HepG2 (cell line): ENCODE results near the gene CLDN15. TPM values are rescaled to one million over a fixed set of nuclear protein-coding genes. Genes with fewer than 3 reads are reported as not detected.

Experiments used
- AGO2 ChIP-seq: fragments of 200-400 bp; formaldehyde crosslinking; optimal IDR thresholded peaks from 2 replicates; pipeline ENCODE3; 2017; ENCODE audit warnings: mild to moderate bottlenecking, low read depth, low read length, moderate library complexity
- CBX5 ChIP-seq: sonication (generic); formaldehyde crosslinking; IDR thresholded peaks from 2 replicates; pipeline ENCODE4 v1.4.0; 2020; ENCODE audit warnings: missing genetic modification reagents, borderline replicate concordance
- DNMT3B ChIP-seq: conservative IDR thresholded peaks from 2 replicates; pipeline ENCODE4 v1.6.1; 2016; ENCODE audit warnings: missing biosample characterization, control low read depth
- ELF1 ChIP-seq: sonication (generic); formaldehyde crosslinking; IDR thresholded peaks from 2 replicates; pipeline ENCODE4 v1.4.0; 2020; ENCODE audit warnings: missing genetic modification reagents
- ETS1 ChIP-seq: sonication (generic); formaldehyde crosslinking; IDR thresholded peaks from 2 replicates; pipeline ENCODE4 v1.4.0; 2020; ENCODE audit warnings: missing genetic modification reagents
- HCFC1 ChIP-seq: fragments of 150-350 bp; IDR thresholded peaks from 2 replicates; pipeline ENCODE4 v1.6.1; 2014; ENCODE audit warnings: low read depth, low read length
- HNRNPL ChIP-seq: fragments of 200-400 bp; formaldehyde crosslinking; IDR thresholded peaks from 2 replicates; pipeline ENCODE4 v1.6.1; 2017; ENCODE audit warnings: mild to moderate bottlenecking, low read depth, low read length
- IRF9 ChIP-seq: sonication (generic); formaldehyde crosslinking; IDR thresholded peaks from 2 replicates; pipeline ENCODE4 v1.8.0; 2022; ENCODE audit warnings: missing genetic modification reagents, mild to moderate bottlenecking, borderline replicate concordance
- MAX ChIP-seq: IDR thresholded peaks from 2 replicates; pipeline ENCODE4 v1.6.1; 2012; ENCODE audit warnings: inconsistent platforms
- NCOA1 ChIP-seq: sonication (generic); formaldehyde crosslinking; IDR thresholded peaks from 2 replicates; pipeline ENCODE4 v1.9.0; 2021; ENCODE audit warnings: missing genetic modification reagents
- NR2F2 ChIP-seq: IDR thresholded peaks from 2 replicates; pipeline ENCODE4 v1.6.1; 2012; ENCODE audit warnings: low read depth, inconsistent platforms, borderline replicate concordance
- RBM22 ChIP-seq: fragments of 200-400 bp; formaldehyde crosslinking; optimal IDR thresholded peaks from 2 replicates; pipeline ENCODE3; 2017; ENCODE audit warnings: mild to moderate bottlenecking, low read length, moderate library complexity
- SMAD3 ChIP-seq: sonication (generic); formaldehyde crosslinking; IDR thresholded peaks from 2 replicates; pipeline ENCODE4 v1.4.0; 2020; ENCODE audit warnings: missing genetic modification reagents
- TBX2 ChIP-seq: sonication (generic); formaldehyde crosslinking; IDR thresholded peaks from 2 replicates; pipeline ENCODE4 v1.5.0; 2020; ENCODE audit warnings: missing genetic modification reagents, mild to moderate bottlenecking, borderline replicate concordance
- TCF12 ChIP-seq, 2 experiments: fragments of 450-650 bp in 1 of 2; sonication (generic) in 1 of 2; formaldehyde crosslinking in 1 of 2; IDR thresholded peaks; 2 replicates each; pipeline versions ENCODE4 v1.6.1 to v1.8.0; 2017 to 2022; ENCODE audit warnings: antibody characterized with exemption in 1 of 2, mild to moderate bottlenecking in 1 of 2, missing genetic modification reagents in 1 of 2, moderate library complexity in 1 of 2
- THRA ChIP-seq: sonication (generic); formaldehyde crosslinking; IDR thresholded peaks from 2 replicates; pipeline ENCODE4 v1.4.0; 2020; ENCODE audit warnings: missing genetic modification reagents, borderline replicate concordance
- ZNF10 ChIP-seq: sonication (generic); formaldehyde crosslinking; IDR thresholded peaks from 2 replicates; pipeline ENCODE4 v1.4.0; 2020; ENCODE audit warnings: mild to moderate bottlenecking, low read depth, missing genetic modification reagents, borderline replicate concordance
- ZNF138 ChIP-seq: sonication (generic); formaldehyde crosslinking; IDR thresholded peaks from 2 replicates; pipeline ENCODE4 v1.5.0; 2020; ENCODE audit warnings: mild to moderate bottlenecking, low read depth, missing genetic modification reagents
- ZNF18 ChIP-seq: sonication (generic); formaldehyde crosslinking; IDR thresholded peaks from 2 replicates; pipeline ENCODE4 v1.8.0; 2022; ENCODE audit warnings: mild to moderate bottlenecking, missing genetic modification reagents; ENCODE audit not compliant: insufficient replicate concordance
- ZNF557 ChIP-seq: sonication (generic); formaldehyde crosslinking; IDR thresholded peaks from 2 replicates; pipeline ENCODE4 v1.4.0; 2020; ENCODE audit warnings: missing genetic modification reagents
- ZNF563 ChIP-seq: sonication (generic); formaldehyde crosslinking; IDR thresholded peaks from 2 replicates; pipeline ENCODE4 v1.8.0; 2022; ENCODE audit warnings: mild to moderate bottlenecking, moderate library complexity, missing genetic modification reagents
- ZNF709 ChIP-seq: sonication (generic); formaldehyde crosslinking; IDR thresholded peaks from 2 replicates; pipeline ENCODE4 v1.5.0; 2020; ENCODE audit warnings: mild to moderate bottlenecking, missing genetic modification reagents
- ZSCAN21 ChIP-seq: sonication (generic); formaldehyde crosslinking; IDR thresholded peaks from 2 replicates; pipeline ENCODE4 v1.8.0; 2022; ENCODE audit warnings: mild to moderate bottlenecking, missing genetic modification reagents, moderate library complexity, borderline replicate concordance
- polyA plus RNA-seq, 8 experiments: library from polyadenylated mRNA; depleted of rRNA in 3 of 8; stranded (reverse) in 7 of 8; unstranded in 1 of 8; fragments of >200 nt; fragmentation: Illumina TruSeq in 4 of 8; extraction: Trizol in 4 of 8; gene quantifications; 2 replicates each; pipeline versions ENCODE4 v1.2.1 to v1.2.3, GENCODE V29; 2011 to 2016; ENCODE audit warnings: low read depth in 4 of 8, missing spikeins in 1 of 8, mixed read lengths in 1 of 8; ENCODE audit not compliant: insufficient read depth in 1 of 8
- total RNA-seq, 5 experiments: library from RNA; depleted of rRNA; stranded (reverse); fragments of >200 nt; fragmentation: Illumina TruSeq; extraction: Trizol; gene quantifications; 2 replicates each; pipeline ENCODE4 v1.2.3, GENCODE V29; 2016; ENCODE audit warnings: low read depth in 1 of 5

CLDN15 gene
- total and polyA plus RNA-seq, 2 of the 13 experiments (the other 11 are each of a cell fraction or from before 2014, with no cell fraction given): 7.1 to 17.8 TPM

GRCh38 chr7:101217388-101218235 lies 20.0 kb downstream of the CLDN15 start, which contains the start of the genes PLOD3 and ZNHIT1 (continued):
- TF ChIP-seq ZNF18 (CRISPR knock-in tag): peak; percentile 20
- 0 out of 2 replicates have a peak, but pooled peaks have one; percentile 75 for TF ChIP-seq ZSCAN21
- TF ChIP-seq HCFC1: peak; percentile 80
- peak; percentile 46 for TF ChIP-seq ZNF709 (CRISPR knock-in tag)
- 0 out of 2 replicates have a peak, but pooled peaks have one; percentile 40 for TF ChIP-seq ZNF557
- TF ChIP-seq ETS1: 0 out of 2 replicates have a peak, but pooled peaks have one; percentile 61
- TF ChIP-seq ELF1 (CRISPR knock-in tag): peak; percentile 82
- no peak for TF ChIP-seq ZNF10 (CRISPR knock-in tag)
- peak; percentile 94 for TF ChIP-seq RBM22
- TF ChIP-seq CBX5 (CRISPR knock-in tag): peak; percentile 28; the same call in 1 of the 2 replicates
- 0 out of 2 replicates have a peak, but pooled peaks have one; percentile 62 for TF ChIP-seq ZNF563 (CRISPR knock-in tag)
- peak; percentile 6 for TF ChIP-seq AGO2
- TF ChIP-seq TBX2 (CRISPR knock-in tag): 0 out of 2 replicates have a peak, but pooled peaks have one; percentile 57
- no peak for TF ChIP-seq TCF12 (IDR thresholded peaks at IDR 0.05)
- TF ChIP-seq TCF12 (CRISPR knock-in tag; IDR thresholded peaks at IDR 0.05): peak; percentile 70; the same call in 1 of the 2 replicates
- peak; percentile 21 for TF ChIP-seq SMAD3 (CRISPR knock-in tag)
- TF ChIP-seq THRA (CRISPR knock-in tag): peak; percentile 39; the same call in 1 of the 2 replicates
- peak; percentile 77 for TF ChIP-seq MAX
- TF ChIP-seq NCOA1 (CRISPR knock-in tag): 0 out of 2 replicates have a peak, but pooled peaks have one; percentile 60
- 0 out of 2 replicates have a peak, but pooled peaks have one; percentile 60 for TF ChIP-seq IRF9
- peak; percentile 0; the same call in 1 of the 2 replicates for TF ChIP-seq ZNF138 (CRISPR knock-in tag)
- TF ChIP-seq NR2F2: no peak; the same call in 1 of the 2 replicates
- no peak for TF ChIP-seq DNMT3B (CRISPR knock-in tag)
- TF ChIP-seq HNRNPL: no peak
